ENCODE results near the gene OPN3.

The OPN3 gene

DNA sequence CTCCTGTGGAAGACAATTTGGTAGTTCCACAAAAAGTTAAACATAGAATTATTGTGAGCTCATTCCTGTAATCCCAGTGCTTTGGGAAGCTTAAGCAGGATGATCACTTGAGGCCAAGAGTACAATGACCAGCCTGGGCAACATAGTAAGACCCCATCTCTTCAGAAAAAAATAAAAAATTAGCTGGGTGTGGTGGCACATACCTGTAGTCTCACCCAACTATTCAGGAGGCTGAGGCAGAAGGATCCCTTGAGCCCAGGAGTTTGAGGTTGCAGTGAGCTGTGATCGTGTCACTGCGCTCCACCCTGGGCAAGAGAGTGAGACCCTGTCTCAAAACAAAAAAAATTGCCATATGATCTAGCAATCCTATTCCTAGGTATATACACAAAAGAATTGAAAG lies 4.1 kb upstream of the OPN3 start:
- DNase-seq = no peak

DNA sequence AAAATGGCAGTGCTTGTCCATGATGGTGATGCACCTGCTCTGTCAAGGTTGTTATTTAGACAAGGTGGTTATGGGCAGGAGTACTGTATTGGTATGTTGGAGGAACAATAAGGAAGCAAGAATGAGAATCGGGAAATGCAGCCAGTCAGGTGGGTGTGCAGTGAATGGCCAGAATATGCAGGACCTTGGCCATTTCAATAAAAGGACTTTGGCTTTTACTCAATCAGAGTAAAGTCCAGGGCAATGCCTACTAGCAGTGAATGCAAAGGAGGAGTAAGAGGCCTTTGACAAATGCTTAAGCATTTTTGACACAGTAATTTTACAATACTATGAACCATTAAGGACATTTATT lies 2.4 kb upstream of the OPN3 start:
- DNase-seq = no peak

DNA sequence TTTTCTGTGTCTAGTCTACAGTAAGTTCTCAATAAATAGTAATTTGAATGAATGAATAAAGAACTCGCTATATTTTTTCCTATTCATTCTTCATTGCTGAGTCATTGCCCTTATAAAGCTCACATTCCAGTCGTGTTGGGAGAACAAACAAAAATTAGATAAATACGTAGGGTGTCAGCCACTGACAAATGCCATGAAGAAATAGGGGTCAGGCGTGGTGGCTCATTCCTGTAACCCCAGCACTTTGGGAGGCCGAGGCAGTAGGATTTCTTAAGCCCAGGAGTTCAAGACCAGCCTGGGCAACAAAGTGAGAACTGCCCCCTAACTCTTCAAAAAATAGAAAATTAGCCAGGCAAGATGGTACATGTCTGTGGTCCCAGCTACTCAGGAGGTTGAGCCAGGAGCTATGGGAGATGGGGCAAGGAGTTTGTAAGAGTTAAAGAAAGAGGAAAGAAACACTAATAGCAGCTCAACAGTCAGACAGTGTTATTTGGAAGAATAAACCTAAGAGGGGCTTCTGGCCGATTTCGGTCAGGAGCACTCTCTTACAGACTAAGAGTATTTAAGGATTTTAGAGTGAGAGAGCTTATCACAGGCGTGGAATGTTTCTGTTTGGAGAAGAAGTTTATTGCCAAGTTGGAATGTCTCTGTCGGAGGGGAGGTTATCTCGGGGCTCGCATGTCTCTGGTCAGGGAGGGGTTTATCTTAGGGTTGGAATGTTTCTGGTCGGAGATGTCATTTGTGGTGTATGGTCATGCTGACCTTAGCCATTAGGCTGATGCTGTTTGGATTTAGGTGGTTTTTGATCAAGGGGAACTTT lies 1.8 kb upstream of the OPN3 start:
- no peak for DNase-seq

DNA sequence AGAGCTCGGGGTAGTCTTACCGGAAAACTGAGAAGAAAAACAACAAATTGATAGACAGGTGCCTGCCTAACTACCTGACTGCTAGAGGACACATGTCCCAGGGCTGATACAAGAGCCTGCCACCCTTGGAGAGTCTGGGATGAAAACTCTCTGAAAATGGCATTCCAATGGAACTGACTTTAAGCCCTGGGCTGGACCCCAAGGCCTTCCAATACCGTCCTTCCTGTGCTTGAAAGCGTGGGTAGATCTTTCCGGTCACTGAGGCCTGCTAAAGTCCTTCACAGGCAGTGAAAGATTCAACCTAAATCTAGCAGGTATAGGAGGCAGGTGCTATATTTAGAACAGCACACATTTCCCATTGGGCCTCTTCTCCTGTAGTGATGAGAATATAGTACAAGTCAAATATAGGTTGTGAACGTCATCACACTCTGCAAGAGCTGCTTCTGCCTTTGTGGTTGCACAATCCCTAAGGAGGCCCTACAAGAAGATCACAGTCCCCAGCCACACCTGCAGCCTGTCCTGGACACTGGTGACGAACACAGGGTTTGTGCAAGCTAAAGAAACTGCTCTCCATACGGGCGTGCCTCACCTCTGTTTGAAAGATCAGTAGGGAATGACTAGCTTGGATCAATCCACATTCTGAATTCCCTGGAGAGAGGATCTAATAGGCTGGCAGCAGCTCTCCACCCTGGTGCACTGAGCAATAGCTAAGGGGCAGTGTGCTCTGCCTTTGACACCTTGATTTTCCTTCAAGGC lies 876 bp upstream of the OPN3 start:
- no peak for DNase-seq

DNA sequence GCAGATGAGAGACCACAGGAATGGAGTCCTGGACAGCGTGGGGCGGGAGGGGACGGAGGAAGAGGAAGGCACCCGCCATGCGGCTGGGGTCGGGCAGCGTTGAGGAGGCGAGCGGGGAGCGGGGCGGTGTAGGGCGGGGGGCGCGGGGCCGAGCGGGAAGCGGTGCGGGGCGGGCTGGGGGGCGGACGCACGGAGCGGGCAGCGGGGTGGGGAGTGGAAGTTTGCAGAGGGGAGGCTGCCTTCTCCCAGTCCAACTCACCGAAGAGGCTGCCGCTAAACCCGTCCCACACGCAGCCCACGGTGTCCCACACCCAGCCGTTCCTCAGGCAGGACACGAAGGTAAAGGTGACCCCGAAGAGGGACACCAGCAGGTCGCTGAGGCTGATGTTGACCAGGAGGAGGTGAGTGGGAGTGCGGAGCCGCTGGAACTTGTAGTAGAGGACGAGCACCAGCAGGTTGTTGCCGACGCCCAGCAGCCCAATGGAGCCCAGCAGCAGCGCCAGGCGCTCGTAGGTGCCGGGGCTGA lies 483 bp downstream of the OPN3 start:
- DNase-seq = peak; percentile 30

DNA sequence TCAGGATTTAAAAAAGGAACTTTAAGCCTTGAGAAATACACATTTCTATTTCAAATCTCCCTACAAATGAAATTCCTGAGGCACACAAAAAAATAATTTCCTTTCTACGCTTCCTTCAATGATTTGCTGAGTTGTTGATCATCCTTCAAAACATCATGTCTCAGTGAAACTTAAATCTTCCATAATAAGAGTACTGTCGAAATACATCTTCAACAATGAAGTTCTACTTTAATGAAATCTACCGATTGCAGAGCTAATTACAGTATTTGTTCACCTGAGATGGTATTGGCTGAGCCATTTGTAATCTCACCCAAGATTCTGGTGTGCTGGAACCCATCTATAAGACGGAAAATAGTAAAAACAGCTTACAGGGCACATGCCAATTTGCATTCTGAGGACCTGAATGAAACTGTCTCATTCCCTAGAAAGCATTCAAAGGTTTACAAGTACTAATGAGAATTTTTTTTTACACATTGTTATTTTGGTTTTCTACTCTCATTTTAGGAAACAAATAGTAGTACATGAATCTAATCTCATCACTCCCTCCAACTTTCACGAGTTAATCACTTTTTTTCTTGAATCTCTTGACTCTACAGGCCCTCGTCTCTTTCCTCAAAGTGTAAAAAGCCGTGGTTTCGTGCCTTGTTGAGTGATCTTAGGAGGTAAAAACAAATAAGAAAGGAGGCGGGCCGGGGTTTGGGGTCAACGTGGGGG lies 1.1 kb downstream of the OPN3 start:
- no peak for DNase-seq

DNA sequence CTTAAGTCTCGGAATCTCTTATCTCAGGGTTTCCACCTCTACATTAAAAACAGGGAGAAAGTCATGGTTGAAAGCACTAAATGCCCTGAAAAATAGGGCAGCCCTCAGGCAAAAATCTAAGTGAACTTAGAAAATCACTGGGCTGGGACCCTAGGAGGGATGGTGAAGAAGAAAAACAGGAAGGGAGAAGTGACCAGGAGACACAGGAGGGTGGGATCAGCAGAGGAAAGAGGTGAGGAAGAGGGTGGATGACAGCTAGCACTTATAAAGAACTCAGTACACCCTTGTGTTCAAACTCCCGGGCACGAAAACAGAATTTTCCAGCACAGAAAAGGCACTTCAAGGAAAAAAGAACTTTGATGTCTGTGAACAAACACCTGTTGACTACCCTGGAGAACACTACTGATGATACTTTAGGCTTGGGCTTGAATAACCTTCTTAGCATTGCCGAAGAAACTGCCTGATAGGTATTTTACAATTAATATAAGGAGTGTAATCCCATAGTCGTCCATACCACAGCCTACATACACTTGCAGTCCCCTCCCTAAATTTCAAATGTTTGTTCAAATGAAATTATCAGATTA lies 2.0 kb downstream of the OPN3 start:
- no peak for DNase-seq

DNA sequence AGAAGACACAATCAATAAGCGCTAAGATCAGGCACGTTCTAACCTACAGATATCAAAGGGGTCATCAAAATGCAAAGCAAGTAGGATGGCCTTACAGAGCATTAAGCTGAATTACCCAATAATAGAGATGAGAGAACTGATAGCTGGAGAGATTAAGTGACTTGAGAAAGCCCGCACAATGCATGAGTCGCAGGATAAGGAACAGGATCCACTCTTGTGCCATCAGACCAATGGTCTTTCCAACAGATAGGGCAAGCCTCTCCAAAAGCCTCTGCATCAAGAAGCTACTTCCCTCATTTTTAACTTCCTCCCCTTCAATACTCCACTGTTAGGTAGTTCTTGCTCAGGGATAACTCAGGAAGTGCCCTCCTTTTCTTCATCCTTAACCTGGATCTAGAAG lies 2.6 kb downstream of the OPN3 start:
- no peak for DNase-seq

DNA sequence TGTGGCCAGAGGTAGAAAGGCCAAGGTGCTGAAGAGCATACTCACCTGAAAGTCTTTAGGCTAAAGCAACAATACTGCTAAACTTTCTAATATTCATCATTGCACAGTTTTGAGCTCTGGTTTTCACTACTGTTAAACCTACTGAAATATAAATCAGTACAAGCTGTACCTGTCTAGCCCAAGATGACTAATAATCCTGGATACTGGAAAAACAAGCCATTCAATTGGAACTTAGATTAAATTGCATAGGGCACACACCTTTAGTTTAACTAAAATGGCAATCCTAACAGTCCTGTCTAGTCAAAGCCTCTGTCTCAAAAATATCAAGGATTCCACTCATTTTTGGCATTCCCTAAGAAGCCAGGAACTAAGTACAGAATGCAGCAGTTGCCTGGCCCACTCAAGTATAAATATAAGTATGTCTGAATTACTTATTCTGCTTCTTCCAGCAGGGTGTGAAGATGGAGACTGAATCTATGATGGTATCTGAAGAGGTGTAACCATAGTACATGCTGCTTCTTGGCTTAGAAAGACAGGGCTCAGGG lies 3.1 kb downstream of the OPN3 start:
- DNase-seq = no peak

DNA sequence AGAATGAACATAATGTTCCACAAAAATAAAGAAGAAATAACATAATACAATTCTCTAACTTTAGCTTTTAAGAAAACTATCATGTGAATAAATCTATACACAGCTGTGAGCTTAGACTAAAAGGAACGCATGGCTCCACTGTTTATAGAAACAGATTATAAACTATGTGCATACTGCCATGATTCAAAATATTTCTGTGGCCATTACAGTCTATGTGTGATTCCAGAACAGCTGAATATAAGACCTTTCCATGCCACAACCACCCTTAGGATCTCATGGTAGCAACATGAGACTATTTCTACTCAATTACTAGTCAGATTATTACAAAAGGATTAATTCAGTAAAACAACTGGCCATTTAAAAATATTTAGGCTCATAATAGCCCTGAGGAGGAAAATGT lies 3.9 kb downstream of the OPN3 start:
- no peak for DNase-seq

DNA sequence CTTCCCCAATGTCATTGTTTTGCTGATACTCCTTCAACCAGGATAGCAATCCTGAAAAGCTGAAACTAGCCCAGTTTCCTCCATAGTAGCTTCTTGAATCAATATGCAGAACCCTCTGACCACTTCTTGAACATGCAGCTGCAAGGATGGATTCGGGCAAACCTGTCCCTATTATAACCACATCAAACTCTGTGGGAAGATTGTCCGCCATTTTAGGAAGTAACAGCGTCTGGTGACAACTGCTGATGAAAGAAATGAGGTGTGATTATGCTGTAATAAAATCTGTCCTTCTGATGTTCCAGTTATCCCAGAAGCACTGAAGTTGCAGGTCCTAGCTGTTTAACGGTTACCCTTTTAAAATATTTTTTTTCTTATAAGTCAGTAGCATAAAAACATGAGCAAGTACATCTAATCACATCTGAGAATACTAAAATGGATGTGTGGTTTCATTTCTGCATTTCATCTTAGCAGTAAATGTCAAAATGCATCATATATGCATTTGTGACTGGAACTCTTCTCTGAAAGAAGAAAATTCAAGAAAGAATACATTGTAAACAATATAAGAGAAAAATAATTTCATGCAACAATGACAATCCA lies 4.5 kb downstream of the OPN3 start:
- DNase-seq = no peak

DNA sequence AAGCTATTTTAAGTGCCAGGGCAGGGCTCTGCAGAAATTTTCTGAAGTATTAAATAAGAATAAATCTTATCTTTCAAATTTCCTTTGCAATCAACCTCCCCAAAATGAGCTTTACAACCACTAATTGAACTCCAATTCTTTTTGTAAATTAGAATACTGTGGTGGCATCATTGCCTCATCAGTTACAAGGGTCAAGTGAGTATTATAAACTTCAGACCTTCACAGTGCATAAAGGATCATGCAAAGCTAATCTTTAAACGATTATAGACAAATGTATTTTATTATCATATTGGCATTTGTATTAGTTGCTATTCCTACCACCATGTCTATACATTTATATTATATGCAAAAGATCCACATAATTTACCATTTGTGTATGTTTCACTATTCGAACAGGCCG lies 7.2 kb downstream of the OPN3 start:
- no peak for DNase-seq

DNA sequence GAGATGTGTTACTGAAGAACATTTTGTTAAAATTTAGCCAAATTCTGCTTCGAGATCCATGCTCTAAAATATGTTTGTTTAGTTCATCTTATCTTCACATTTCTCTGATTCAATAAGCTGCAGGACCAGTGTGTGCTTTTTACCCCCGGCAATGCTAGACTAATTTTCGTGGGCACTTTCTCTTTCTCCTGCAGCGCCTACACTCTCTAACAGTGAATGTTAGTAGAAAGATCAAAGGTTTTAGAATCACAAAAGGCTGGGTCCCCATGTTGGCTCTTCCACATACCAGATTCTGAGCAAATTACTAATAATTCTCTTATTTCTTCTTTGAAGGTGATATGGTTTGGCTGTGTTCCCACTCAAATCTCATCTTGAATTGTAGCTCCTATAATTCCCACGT lies 8.5 kb downstream of the OPN3 start:
- no peak for DNase-seq

DNA sequence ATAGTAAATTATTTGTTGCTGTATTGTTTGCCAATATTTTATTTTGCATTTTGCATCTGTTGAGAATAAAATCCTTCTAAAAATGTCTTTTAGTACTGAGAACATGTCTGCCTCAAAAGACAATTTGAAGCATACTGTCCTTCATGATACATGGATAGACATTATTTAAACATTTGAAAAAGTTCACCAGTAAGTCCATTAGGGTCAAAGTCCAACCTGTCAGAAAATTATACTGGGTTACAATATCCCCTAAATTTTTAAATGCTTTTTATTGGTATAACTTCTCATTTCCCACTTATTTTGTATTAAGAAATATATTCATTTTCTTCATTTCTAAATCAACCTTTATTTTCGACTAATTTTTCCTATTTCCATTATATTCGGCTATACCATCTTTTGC lies 9.3 kb downstream of the OPN3 start:
- no peak for DNase-seq

DNA sequence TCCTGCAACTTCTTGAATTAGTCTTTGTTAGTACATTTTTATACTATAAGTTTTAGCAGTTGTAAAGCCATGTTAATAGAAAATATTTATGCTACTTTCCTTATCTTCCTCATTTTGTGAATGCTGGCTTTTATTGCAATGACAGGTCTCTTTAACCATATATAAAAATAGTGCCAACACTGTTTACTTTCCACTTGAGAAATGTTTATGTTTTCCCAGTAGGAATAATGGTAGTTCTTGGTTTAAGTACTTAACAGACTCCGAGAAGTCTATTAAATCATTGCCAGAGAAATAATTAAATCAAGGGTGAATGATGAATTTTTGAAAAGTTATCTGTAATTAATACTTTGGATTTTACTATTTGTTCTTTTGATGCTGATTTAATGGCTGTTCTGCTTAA lies 9.7 kb downstream of the OPN3 start:
- no peak for DNase-seq

DNA sequence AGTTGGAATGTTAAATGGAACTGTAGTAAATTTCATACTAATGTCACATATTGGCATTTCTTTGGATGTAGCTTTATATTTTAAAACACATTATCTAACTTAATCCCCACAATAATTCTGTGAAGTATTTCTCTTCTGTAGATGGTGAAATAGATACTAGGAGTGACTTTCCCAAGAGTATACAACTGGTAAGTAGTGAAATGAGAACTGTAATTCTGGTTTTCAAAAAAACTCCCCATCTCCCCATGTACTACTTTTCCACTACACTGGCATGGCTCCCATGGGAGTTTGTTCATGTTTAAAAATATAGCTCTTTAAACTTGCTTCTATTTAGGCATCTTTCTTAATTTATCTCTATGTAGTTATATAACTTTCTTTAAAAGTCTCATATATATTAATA lies 10.2 kb downstream of the OPN3 start:
- DNase-seq = no peak

DNA sequence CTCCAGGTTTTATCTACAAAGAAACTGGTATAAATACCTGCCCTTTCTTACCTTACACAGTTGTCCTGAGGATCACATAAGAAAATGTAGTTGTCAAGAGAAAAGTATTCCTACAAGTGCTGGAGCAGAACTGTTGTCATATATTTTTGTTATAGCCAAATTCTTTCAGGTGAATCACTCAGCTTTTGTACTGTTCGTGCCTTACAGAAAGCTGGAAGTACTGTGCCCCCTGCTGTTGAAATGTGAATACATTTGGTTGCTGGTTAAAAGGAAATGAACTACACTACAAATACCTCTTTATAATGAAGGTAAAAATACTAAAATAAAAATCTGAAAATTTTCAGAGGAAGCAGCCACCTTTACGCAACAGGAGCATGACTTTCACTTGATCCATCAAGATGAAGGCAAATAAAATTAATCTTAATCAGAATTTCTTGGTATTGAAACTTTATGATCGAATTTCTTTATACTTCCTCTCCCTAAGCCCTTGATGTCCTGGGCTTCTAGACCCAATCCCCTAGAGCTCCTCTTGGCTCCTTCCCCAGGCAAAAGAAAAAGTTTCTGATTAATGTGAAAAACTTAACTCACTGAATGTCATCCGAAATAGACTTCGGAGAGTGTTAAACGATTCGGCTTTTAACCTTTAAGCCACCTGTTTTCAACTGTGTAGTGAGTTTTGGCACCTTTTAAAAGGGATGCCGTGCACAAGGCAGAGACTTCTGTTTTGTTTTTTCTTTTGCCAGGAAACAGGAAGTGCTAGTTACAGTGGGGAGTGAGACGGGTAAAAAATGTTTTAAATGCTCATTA lies 12.5 kb downstream of the OPN3 start:
- DNase-seq = no peak

DNA sequence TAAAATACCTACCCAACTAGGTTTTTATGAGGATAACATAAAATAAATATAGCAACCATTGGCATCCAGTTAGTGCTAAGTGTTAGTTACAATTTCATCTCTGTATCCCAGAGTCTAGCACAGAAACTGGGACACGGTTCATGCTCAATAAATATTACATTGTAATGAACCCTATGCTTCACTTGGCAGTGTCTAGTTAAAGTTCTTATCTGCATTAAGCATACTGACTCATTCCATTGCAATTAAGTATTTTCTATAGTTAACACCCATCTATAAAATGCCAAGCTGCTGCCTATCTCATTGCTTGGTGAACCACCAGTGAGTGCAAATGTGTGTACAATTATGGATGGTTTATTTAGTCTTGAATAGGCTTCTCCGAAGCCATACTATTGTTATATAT lies 15.2 kb downstream of the OPN3 start:
- no peak for DNase-seq

DNA sequence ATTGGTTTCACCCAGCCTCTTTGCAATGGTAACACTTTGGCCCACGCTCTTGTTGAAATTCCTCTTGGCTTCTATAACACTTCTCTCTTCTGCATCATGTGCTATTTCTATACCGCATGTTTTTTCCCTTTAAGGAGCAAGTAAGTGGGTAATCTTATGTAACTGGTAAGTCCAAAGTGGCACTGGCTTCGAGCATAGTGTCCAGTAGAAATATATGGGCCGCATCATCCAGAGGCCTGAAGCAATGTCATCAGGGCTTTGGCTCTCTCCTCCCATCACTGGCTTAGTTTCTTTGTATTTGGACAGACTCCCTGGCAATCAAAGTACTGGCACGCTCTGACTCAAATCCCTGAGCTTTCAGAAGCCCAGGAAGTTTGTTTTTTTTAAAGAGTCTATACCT lies 17.5 kb downstream of the OPN3 start:
- DNase-seq = no peak

DNA sequence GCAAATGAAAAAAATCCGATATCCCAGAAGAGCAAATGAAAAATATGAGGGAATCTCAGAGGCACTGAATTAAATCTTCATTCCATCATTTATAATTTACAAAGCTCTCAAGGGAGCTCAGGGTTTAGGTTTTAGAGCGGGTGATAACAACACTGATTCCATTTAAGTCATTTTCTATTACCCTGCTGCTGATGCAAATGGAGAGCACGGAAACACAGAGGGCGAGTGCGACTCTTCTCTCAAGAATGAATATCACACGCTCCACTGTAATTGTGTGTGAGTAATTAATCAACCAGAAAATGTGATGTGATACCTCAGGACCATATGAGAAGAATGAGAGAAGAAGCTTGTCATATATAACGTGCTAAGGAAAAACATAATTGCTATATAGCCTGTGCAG lies 22.7 kb downstream of the OPN3 start:
- DNase-seq = no peak
